ENCODE measurements around the gene PCGF1. TPM values are rescaled to one million over a fixed set of nuclear protein-coding genes. Genes with fewer than 3 reads are reported as not detected.

Gene PCGF1
- total and polyA plus RNA-seq, 2 of the 13 experiments (the other 11 are each of a cell fraction or from before 2014, with no cell fraction given): 20.4 to 22.6 TPM

DNA sequence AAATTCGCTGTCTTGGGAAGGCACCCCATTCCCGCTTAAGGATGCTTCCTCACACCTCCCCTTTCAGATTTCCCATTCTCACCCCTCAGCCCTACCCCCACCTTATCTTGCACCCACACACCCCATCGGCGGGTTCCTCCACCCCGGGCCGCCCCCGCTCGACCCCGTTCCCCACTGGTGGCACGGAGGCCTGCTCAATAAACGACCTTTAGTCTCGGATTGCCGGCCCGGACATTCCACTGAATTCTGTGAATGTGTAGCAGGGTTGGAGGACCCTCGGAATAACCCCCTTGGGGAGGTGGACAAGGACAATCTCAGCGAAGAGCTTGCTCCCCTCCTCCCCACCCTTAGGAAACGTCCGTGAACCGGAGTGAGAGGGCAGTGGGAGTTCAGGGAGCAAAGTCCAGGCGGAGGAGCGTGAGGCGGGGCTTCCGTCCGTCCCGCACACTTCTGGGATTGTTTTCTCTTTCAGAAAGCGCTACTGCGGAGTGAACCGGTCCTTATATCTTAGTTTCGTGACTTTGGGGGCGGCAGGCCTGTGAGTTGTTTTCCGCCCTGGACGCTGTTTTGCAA is 5.3 kb downstream of the PCGF1 start (continued):
- TF ChIP-seq LBX2 (CRISPR knock-in tag; IDR thresholded peaks at IDR 0.05; ENCODE audit: borderline replicate concordance) (no peak), ZFX (CRISPR knock-in tag; IDR thresholded peaks at IDR 0.05; ENCODE audit: low read depth) (peak; percentile 77; the same call in 1 of the 2 replicates), DMAP1 (CRISPR knock-in tag; IDR thresholded peaks at IDR 0.05) (peak; percentile 87), ZNF282 (IDR thresholded peaks at IDR 0.05; ENCODE audit: partially characterized antibody) (no peak), ZSCAN21 (CRISPR knock-in tag; IDR thresholded peaks at IDR 0.05; ENCODE audit: borderline replicate concordance) (0 out of 2 replicates have a peak, but pooled peaks have one; percentile 22), ZNF790 (CRISPR knock-in tag; IDR thresholded peaks at IDR 0.05; ENCODE audit: borderline replicate concordance) (no peak), ZNF160 (CRISPR knock-in tag; IDR thresholded peaks at IDR 0.05) (no peak), ZNF83 (CRISPR knock-in tag; IDR thresholded peaks at IDR 0.05; ENCODE audit: borderline replicate concordance) (no peak; the same call in 1 of the 2 replicates), FOXA1 (IDR thresholded peaks at IDR 0.05) (no peak), FOXA1 (CRISPR knock-in tag; IDR thresholded peaks at IDR 0.05) (peak; percentile 30; the same call in 1 of the 2 replicates), EZH2 (conservative IDR thresholded peaks at IDR 0.05; ENCODE audit: low read depth, low read length) (no peak), ZNF33B (CRISPR knock-in tag; IDR thresholded peaks at IDR 0.05) (no peak), FOXC1 (CRISPR knock-in tag; IDR thresholded peaks at IDR 0.05; ENCODE audit: borderline replicate concordance) (peak; percentile 40; the same call in 1 of the 2 replicates), KDM5B (CRISPR knock-in tag; IDR thresholded peaks at IDR 0.05; ENCODE audit: borderline replicate concordance) (no peak), ZFP91 (CRISPR knock-in tag; IDR thresholded peaks at IDR 0.05; ENCODE audit: borderline replicate concordance) (no peak), GLMP (CRISPR knock-in tag; IDR thresholded peaks at IDR 0.05; ENCODE audit: borderline replicate concordance) (no peak), NFKBIZ (CRISPR knock-in tag; IDR thresholded peaks at IDR 0.05) (peak; percentile 69; the same call in 1 of the 2 replicates), ZNF788 (CRISPR knock-in tag; IDR thresholded peaks at IDR 0.05; ENCODE audit: borderline replicate concordance) (peak; percentile 74; the same call in 1 of the 2 replicates), PHF21A (CRISPR knock-in tag; IDR thresholded peaks at IDR 0.05) (peak; percentile 80), ZNF496 (CRISPR knock-in tag; IDR thresholded peaks at IDR 0.05; ENCODE audit: insufficient replicate concordance) (no peak)
- TF ChIP-seq, protein P1, sequence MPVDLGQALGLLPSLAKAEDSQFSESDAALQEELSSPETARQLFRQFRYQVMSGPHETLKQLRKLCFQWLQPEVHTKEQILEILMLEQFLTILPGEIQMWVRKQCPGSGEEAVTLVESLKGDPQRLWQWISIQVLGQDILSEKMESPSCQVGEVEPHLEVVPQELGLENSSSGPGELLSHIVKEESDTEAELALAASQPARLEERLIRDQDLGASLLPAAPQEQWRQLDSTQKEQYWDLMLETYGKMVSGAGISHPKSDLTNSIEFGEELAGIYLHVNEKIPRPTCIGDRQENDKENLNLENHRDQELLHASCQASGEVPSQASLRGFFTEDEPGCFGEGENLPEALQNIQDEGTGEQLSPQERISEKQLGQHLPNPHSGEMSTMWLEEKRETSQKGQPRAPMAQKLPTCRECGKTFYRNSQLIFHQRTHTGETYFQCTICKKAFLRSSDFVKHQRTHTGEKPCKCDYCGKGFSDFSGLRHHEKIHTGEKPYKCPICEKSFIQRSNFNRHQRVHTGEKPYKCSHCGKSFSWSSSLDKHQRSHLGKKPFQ (CRISPR knock-in tag; IDR thresholded peaks at IDR 0.05; ENCODE audit: insufficient replicate concordance): no peak
- TF ChIP-seq, protein P2, sequence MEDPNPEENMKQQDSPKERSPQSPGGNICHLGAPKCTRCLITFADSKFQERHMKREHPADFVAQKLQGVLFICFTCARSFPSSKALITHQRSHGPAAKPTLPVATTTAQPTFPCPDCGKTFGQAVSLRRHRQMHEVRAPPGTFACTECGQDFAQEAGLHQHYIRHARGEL (CRISPR knock-in tag; IDR thresholded peaks at IDR 0.05): no peak
- TF ChIP-seq, protein P3, sequence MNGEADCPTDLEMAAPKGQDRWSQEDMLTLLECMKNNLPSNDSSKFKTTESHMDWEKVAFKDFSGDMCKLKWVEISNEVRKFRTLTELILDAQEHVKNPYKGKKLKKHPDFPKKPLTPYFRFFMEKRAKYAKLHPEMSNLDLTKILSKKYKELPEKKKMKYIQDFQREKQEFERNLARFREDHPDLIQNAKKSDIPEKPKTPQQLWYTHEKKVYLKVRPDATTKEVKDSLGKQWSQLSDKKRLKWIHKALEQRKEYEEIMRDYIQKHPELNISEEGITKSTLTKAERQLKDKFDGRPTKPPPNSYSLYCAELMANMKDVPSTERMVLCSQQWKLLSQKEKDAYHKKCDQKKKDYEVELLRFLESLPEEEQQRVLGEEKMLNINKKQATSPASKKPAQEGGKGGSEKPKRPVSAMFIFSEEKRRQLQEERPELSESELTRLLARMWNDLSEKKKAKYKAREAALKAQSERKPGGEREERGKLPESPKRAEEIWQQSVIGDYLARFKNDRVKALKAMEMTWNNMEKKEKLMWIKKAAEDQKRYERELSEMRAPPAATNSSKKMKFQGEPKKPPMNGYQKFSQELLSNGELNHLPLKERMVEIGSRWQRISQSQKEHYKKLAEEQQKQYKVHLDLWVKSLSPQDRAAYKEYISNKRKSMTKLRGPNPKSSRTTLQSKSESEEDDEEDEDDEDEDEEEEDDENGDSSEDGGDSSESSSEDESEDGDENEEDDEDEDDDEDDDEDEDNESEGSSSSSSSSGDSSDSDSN (CRISPR knock-in tag; IDR thresholded peaks at IDR 0.05): no peak
